ENCODE data around the gene INPP5B.
A peak's percentile ranks its signal among the peaks of the same experiment; 100 is the strongest.
"Not testable (repeated sequence)": the region's sequence is repeated elsewhere in the genome, so short reads cannot be mapped to it uniquely, and the experiment has no call there.

The INPP5B gene

DNA sequence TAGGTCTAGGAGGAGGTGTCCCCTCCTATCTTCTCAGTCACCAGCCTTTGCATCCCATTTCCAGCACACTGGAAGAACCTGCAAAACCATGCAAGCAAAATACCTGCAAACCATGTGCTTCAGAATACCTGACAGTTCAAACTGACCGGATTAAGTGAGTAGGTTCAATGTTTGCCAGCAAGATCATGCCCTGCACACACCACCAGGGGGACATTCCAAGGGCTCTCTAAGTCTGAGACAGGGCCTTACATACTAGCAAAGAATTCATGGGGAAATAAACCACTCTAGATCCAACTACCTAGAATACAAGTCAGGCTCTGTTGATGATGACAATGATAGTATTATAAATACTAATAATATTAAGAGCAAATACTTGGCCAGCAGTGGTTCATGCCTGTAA is 27.6 kb downstream of the INPP5B start:
- Histone ChIP-seq H3K79me2 (ENCODE audit: low read length) (no peaks in the 10 kb centered on the region), H3K4me2 (ENCODE audit: low read length) (no peak overlapping the region), H2AFZ (ENCODE audit: low read depth, low read length) (no peak overlapping the region), H3K36me3 (replicated peaks; ENCODE audit: low read depth, low read length) (peaks cover 9% of the 10 kb centered on the region), H3K9ac (ENCODE audit: low read length) (no peak overlapping the region), H3K9me3 (ENCODE audit: insufficient read depth, low read length) (no peaks in the 10 kb centered on the region), H3K27me3 (ENCODE audit: low read depth, low read length) (no peaks in the 10 kb centered on the region), H3K4me1 (ENCODE audit: low read length) (peaks cover 11% of the 10 kb centered on the region), H3K4me3 (ENCODE audit: low read length) (no peak overlapping the region), H4K20me1 (ENCODE audit: insufficient read depth, low read length) (no peaks in the 10 kb centered on the region), H3K27ac (ENCODE audit: low read length) (no peak overlapping the region)
- TF ChIP-seq, protein P1, sequence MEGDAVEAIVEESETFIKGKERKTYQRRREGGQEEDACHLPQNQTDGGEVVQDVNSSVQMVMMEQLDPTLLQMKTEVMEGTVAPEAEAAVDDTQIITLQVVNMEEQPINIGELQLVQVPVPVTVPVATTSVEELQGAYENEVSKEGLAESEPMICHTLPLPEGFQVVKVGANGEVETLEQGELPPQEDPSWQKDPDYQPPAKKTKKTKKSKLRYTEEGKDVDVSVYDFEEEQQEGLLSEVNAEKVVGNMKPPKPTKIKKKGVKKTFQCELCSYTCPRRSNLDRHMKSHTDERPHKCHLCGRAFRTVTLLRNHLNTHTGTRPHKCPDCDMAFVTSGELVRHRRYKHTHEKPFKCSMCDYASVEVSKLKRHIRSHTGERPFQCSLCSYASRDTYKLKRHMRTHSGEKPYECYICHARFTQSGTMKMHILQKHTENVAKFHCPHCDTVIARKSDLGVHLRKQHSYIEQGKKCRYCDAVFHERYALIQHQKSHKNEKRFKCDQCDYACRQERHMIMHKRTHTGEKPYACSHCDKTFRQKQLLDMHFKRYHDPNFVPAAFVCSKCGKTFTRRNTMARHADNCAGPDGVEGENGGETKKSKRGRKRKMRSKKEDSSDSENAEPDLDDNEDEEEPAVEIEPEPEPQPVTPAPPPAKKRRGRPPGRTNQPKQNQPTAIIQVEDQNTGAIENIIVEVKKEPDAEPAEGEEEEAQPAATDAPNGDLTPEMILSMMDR (IDR thresholded peaks at IDR 0.05; ENCODE audit: low read depth, low read length) = 0 out of 2 replicates have a peak, but pooled peaks have one; percentile 7
- no peak for TF ChIP-seq EZH2phosphoT487 (IDR thresholded peaks at IDR 0.05; ENCODE audit: low read depth)

DNA sequence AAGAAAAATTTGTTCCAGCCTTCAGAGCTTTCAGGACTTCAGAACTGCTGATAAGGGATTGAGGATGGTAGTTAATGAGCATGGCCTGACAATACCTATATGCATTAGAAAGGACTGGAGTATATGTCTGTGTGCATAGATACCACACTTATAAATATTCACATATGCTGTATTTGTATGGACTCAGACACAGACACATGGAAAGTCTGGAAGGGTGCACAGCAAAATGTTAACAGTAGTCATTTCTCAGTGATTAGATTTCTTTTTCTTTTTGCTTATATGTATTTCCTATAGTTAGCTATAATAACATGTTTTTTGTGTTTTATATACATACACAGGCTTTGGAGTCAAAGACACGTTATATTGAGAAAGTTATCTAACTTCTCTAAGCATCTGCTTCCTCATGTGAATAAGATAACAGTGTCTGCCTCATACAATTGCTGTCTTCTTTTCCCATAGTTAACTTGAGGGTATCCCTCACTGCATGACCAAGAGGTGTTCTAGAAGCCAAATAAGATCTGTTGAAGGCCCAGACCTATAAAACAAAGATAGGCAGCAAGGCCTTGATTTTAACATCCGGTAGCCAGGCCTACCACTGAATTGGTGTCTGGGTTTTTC is 31.3 kb downstream of the INPP5B start:
- H3K4me2 ChIP-seq (ENCODE audit: low read length) = no peak overlapping the region
- H2AFZ ChIP-seq (ENCODE audit: low read depth, low read length) = no peak overlapping the region
- no peaks in the 10 kb centered on the region for H3K27me3 ChIP-seq (ENCODE audit: low read depth, low read length)
- no peaks in the 10 kb centered on the region for H3K9me3 ChIP-seq (ENCODE audit: insufficient read depth, low read length)
- peaks cover 11% of the 10 kb centered on the region for H3K36me3 ChIP-seq (replicated peaks; ENCODE audit: low read depth, low read length)
- no peaks in the 10 kb centered on the region for H3K79me2 ChIP-seq (ENCODE audit: low read length)
- no peaks in the 10 kb centered on the region for H4K20me1 ChIP-seq (ENCODE audit: insufficient read depth, low read length)
- no peaks in the 10 kb centered on the region for H3K4me1 ChIP-seq (ENCODE audit: low read length)
- no peak overlapping the region for H3K9ac ChIP-seq (ENCODE audit: low read length)
- no peak overlapping the region for H3K4me3 ChIP-seq (ENCODE audit: low read length)
- H3K27ac ChIP-seq (ENCODE audit: low read length) = no peak overlapping the region
- TF ChIP-seq, protein P1 (IDR thresholded peaks at IDR 0.05; ENCODE audit: low read depth, low read length) = no peak
- TF ChIP-seq EZH2phosphoT487 (IDR thresholded peaks at IDR 0.05; ENCODE audit: low read depth) = no peak

DNA sequence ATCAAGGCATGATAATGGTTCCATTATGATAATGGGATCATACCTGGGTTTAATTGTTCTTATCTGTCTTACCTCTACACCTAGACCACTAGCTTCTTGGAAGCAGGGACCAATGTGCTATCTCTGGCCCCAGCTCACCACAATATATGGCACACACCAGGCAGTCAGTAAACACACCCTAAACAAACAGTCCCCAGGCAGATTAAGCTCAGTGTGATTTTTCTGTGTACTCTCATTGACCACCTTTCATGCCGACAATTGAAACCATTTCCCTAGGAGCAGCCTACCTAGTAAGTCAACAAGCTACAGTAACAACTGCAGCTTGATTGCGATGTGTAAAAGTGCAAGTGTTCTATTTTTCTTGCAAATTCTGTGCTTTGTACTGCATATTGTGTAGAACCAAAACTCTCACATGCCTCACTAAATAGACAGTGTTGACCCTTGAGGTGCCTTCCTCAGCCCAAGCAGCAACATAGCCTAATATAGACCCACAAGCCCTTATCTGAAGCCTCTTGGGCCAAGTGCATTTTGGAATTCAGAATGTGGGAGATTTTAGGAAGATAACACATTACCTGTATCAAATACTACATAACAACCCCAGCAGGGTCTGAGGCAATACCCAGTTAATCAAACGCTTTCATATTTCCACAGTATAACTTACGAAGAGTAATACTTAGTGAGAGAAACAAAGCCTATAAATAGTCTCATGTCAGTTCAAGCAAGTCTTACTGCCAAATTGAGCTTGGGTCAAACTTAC is 32.0 kb downstream of the INPP5B start:
- H2AFZ ChIP-seq (ENCODE audit: low read depth, low read length) = no peak overlapping the region
- H3K27me3 ChIP-seq (ENCODE audit: low read depth, low read length) = no peaks in the 10 kb centered on the region
- H3K9ac ChIP-seq (ENCODE audit: low read length) = no peak overlapping the region
- H3K4me2 ChIP-seq (ENCODE audit: low read length) = no peak overlapping the region
- H3K4me1 ChIP-seq (ENCODE audit: low read length) = no peaks in the 10 kb centered on the region
- H3K9me3 ChIP-seq (ENCODE audit: insufficient read depth, low read length) = no peaks in the 10 kb centered on the region
- peaks cover 11% of the 10 kb centered on the region for H3K36me3 ChIP-seq (replicated peaks; ENCODE audit: low read depth, low read length)
- no peaks in the 10 kb centered on the region for H4K20me1 ChIP-seq (ENCODE audit: insufficient read depth, low read length)
- H3K27ac ChIP-seq (ENCODE audit: low read length) = no peak overlapping the region
- no peak overlapping the region for H3K4me3 ChIP-seq (ENCODE audit: low read length)
- TF ChIP-seq, protein P1 (IDR thresholded peaks at IDR 0.05; ENCODE audit: low read depth, low read length) = no peak
- no peak for TF ChIP-seq EZH2phosphoT487 (IDR thresholded peaks at IDR 0.05; ENCODE audit: low read depth)
- no peaks in the 10 kb centered on the region for H3K79me2 ChIP-seq (ENCODE audit: low read length)

DNA sequence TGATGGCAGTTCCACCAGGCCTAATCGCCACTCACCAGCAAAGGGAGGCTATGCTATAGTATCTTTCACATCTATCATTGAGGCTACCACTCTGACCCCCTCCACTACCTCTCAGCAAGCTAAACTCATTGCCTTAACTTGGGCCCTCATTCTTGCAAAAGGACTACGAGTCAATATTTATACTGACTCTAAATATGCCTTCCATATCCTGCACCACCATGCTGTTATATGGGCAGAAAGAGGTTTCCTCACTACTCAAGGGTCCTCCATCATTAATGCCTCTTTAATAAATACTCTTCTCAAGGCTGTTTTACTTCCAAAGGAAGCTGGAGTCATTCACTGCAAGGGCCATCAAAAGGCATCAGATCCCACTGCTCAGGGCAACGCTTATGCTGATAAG is 35.4 kb downstream of the INPP5B start:
- H3K27ac ChIP-seq (ENCODE audit: low read length); H2AFZ ChIP-seq (ENCODE audit: low read depth, low read length); H3K4me3 ChIP-seq (ENCODE audit: low read length); H3K4me1 ChIP-seq (ENCODE audit: low read length); H4K20me1 ChIP-seq (ENCODE audit: insufficient read depth, low read length); H3K79me2 ChIP-seq (ENCODE audit: low read length); H3K27me3 ChIP-seq (ENCODE audit: low read depth, low read length); H3K4me2 ChIP-seq (ENCODE audit: low read length); H3K9me3 ChIP-seq (ENCODE audit: insufficient read depth, low read length); H3K9ac ChIP-seq (ENCODE audit: low read length): not testable (repeated sequence)
- peaks cover 11% of the 10 kb centered on the region for H3K36me3 ChIP-seq (replicated peaks; ENCODE audit: low read depth, low read length)

DNA sequence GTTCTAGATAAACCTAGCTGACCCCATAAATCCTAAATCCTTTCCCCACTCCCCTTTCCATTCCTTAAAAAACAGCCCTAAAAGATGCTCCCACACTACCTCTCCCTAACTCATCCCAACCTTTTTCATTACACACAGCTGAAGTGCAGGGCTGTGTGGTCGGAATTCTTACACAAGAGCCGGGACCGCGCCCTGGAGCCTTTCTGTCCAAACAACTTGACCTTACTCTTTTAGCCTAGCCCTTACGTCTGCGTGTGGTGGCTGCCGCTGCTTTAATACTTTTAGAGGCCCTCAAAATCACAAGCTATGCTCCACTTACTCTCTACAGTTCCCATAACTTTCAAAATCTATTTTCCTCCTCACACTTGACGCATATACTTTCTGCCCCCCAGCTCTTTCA is 36.0 kb downstream of the INPP5B start:
- not testable (repeated sequence) for H3K9me3 ChIP-seq (ENCODE audit: insufficient read depth, low read length); H3K79me2 ChIP-seq (ENCODE audit: low read length); H4K20me1 ChIP-seq (ENCODE audit: insufficient read depth, low read length); H3K27me3 ChIP-seq (ENCODE audit: low read depth, low read length); H3K4me1 ChIP-seq (ENCODE audit: low read length); H3K9ac ChIP-seq (ENCODE audit: low read length); H3K4me3 ChIP-seq (ENCODE audit: low read length); H3K27ac ChIP-seq (ENCODE audit: low read length); H2AFZ ChIP-seq (ENCODE audit: low read depth, low read length); H3K4me2 ChIP-seq (ENCODE audit: low read length)
- peaks cover 11% of the 10 kb centered on the region for H3K36me3 ChIP-seq (replicated peaks; ENCODE audit: low read depth, low read length)

DNA sequence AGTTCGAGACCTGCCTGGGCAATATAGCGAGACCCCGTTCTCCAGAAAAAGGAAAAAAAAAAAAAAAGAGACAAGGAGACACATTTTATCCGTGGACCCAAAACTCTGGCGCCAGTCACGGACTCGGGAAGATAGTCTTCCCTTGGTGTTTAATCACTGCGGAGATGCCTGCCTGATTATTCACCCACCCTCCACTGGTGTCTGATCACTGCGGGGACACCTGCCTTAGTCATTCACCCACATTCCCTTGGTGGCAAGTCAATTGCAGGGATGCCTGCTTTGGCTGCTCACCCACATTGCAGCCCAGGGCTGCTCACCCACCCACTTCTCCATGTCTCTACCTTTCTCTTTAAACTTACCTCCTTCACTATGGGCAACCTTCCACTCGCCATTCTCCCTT is 38.3 kb downstream of the INPP5B start:
- H3K4me1 ChIP-seq (ENCODE audit: low read length); H3K9me3 ChIP-seq (ENCODE audit: insufficient read depth, low read length); H3K27me3 ChIP-seq (ENCODE audit: low read depth, low read length); H4K20me1 ChIP-seq (ENCODE audit: insufficient read depth, low read length); H3K79me2 ChIP-seq (ENCODE audit: low read length); H2AFZ ChIP-seq (ENCODE audit: low read depth, low read length); H3K9ac ChIP-seq (ENCODE audit: low read length); H3K27ac ChIP-seq (ENCODE audit: low read length); H3K4me2 ChIP-seq (ENCODE audit: low read length); H3K4me3 ChIP-seq (ENCODE audit: low read length); H3K36me3 ChIP-seq (replicated peaks; ENCODE audit: low read depth, low read length): not testable (repeated sequence)
